22Rv1 (cell line): ENCODE results near the gene TMEM43.

Source experiments
- CTCF ChIP-seq: fragments of 450-650 bp; IDR thresholded peaks from 2 replicates; pipeline ENCODE4 v1.5.1; 2017; ENCODE audit warnings: mild to moderate bottlenecking
- ZFX ChIP-seq: fragments of 450-650 bp; IDR thresholded peaks from 2 replicates; pipeline ENCODE4 v1.6.1; 2017; ENCODE audit warnings: antibody characterized with exemption, borderline replicate concordance

- TF ChIP-seq CTCF (no peak), ZFX (no peak)
Measured at GRCh38 chr3:14170531-14171159, 45.8 kb downstream of the TMEM43 start.
